EL (cell line): ENCODE data around the gene MMP14.
A peak's percentile ranks its signal among the peaks of the same experiment; 100 is the strongest.

Experiments
- DNase-seq: peaks from one replicate; pipeline ENCODE4 v3.0.0-alpha.2; 2016

MMP14 gene

GRCh38 chr14:22886500-22887259 lies 50.3 kb downstream of the MMP14 start:
- DNase-seq, result peak; percentile 78

GRCh38 chr14:22887260-22887989 lies 51.0 kb downstream of the MMP14 start:
- DNase-seq, result peak; percentile 91

GRCh38 chr14:22887990-22888378 lies 51.6 kb downstream of the MMP14 start:
- DNase-seq, result no peak

DNA sequence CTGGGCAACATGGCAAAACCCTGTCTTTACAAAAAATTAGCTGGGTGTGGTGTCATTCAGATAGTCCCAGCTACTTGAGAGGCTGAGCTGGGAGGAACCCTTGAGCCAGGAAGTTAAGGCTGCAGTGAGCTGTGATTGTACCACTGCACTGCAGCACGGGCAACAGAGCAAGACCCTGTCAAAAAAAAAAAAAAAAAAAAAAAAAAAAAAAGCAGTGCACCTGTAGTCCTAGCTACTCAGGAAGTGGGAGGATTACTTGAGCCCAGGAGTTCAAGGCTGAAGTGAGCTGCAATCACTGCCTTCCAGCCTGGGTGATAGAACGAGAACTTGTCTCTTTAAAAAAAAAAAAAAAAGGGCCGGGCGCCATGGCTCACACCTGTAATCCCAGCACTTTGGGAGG lies 52.3 kb downstream of the MMP14 start:
- no peak for DNase-seq

DNA sequence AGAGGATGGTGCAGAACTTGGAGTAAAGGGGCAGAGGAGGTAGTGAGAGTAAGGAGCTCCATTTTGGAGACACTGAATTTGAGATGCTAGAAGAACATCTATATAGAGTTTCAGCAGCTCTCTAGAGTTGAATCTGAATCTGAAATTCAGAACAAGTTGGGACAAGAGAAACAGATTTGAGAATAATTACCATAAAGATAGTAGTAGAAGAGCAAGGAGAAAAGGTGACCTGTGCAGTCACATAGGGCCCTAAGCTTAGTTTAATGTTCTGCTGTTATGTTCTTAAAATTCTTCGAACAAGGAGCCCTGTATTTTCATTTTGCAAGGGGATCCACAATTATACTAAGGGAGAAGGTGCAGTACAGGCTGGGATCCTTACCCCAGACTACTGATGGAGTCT lies 54.0 kb downstream of the MMP14 start:
- DNase-seq, result no peak

- DNase-seq, result no peak
Observed at GRCh38 chr14:22892488-22892887, 56.1 kb downstream of the MMP14 start.

GRCh38 chr14:22893706-22894105 lies 57.3 kb downstream of the MMP14 start:
- DNase-seq, result no peak

GRCh38 chr14:22895402-22895801 lies 59.0 kb downstream of the MMP14 start:
- DNase-seq, result no peak

DNA sequence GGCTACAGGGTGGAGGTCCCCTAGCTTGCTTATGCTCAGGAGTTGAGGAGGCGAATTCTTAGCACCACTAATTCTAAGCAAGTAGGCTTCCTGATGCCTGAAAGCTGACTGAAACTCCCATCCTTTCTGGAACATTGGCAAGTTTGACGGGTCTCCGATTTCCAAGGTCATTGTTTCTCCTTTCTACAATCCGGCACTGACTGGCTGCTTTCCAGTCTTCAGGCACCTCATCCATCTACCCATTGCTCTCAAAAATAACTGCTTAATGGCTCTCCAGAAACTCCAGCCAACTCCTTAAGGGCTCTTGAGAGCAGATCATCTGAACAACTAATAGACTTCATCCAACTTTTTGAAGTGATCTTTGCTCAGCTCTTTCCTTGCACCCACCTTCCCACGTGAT lies 60.0 kb downstream of the MMP14 start:
- no peak for DNase-seq

GRCh38 chr14:22896760-22897159 lies 60.4 kb downstream of the MMP14 start:
- no peak for DNase-seq

DNA sequence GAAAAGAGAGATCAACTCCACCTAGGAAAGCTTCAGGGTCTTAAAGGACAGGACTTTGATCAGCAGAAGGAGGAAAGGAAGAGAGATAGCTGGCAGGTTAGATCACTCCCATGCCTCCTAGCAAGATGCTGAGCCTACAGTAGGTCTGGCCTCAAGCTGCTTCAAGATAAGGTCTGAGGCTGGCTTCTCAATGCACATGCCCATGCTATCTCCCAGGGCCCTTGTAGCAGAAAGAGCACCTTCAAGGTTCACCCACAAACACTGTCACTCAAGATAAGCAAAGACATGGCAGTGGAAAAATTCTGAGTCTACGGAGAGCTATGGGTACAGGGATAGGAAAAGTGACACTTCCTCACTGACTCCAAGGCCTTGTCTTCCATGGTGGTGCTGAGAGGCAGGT lies 61.0 kb downstream of the MMP14 start:
- no peak for DNase-seq
